ENCODE results near the gene SYAP1.
"Not testable (repeated sequence)": the region's sequence is repeated elsewhere in the genome, so short reads cannot be mapped to it uniquely, and the experiment has no call there.

SYAP1 gene

DNA sequence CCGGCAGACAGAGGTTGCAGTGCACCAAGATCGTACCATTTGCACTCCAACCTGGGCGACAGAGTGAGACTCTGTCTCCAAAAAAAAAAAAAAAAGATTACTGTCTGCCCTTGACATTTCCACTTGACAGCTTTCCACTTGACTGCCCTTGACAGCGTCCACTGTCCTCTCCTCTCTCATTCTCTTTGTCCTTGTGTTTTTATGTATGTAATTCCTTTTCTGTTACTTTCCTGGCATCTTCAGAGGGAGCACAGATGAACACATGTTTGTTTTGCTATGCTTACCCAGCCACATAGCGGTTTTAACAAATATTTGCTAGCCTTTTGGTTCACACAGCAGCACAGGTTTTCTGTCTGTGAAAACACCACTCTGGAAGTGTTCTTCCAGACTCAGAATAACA lies 26.2 kb downstream of the SYAP1 start:
- TF ChIP-seq, protein P1, sequence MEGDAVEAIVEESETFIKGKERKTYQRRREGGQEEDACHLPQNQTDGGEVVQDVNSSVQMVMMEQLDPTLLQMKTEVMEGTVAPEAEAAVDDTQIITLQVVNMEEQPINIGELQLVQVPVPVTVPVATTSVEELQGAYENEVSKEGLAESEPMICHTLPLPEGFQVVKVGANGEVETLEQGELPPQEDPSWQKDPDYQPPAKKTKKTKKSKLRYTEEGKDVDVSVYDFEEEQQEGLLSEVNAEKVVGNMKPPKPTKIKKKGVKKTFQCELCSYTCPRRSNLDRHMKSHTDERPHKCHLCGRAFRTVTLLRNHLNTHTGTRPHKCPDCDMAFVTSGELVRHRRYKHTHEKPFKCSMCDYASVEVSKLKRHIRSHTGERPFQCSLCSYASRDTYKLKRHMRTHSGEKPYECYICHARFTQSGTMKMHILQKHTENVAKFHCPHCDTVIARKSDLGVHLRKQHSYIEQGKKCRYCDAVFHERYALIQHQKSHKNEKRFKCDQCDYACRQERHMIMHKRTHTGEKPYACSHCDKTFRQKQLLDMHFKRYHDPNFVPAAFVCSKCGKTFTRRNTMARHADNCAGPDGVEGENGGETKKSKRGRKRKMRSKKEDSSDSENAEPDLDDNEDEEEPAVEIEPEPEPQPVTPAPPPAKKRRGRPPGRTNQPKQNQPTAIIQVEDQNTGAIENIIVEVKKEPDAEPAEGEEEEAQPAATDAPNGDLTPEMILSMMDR (IDR thresholded peaks at IDR 0.05; ENCODE audit: low read depth, low read length), result no peak

DNA sequence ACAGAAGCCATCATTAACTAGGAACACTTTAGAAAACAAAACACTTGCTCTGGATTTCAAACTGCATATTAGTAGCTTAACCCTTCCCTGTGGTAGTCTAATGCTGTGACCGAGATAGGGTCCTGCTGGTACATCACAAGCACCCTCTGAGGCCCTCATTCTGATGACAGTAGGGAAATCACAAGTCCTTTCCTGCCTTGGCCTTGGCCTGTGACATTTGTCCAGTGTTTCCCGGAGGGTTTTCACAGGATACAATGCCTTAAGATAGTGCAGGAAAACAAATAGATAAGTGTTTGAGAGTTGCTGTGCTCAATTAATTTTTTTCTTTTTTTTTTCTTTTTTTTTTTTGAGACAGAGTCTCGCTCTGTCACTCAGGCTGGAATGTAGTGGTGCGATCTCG lies 29.0 kb downstream of the SYAP1 start:
- TF ChIP-seq, protein P1 (IDR thresholded peaks at IDR 0.05; ENCODE audit: low read depth, low read length), result no peak

More for the DNA sequence above, 26.2 kb downstream of the SYAP1 start:
- H3K4me3 ChIP-seq (ENCODE audit: low read depth, low read length), result no peak overlapping the region

DNA sequence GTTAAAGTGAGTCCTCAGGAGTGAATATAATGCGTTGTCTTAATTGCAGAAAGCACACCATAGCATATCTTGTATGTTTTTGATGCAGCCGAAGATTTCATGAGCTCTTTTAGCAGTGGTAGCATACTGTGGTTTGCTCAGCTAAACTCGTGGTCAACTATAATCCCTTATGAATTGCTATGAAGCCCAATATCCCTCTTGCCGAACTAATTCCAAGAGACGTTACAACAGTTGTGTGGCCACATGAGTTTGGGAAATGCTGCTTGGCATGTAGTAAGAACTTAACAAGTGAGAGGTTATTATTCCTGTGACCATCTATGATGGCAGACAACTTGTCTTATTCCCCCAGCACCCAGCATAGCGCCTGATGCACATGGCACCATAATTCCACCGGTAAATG lies 30.7 kb downstream of the SYAP1 start:
- TF ChIP-seq, protein P1 (IDR thresholded peaks at IDR 0.05; ENCODE audit: low read depth, low read length), result no peak
- H3K4me3 ChIP-seq (ENCODE audit: low read depth, low read length), result no peak overlapping the region

More for the DNA sequence above, 29.0 kb downstream of the SYAP1 start:
- H3K4me3 ChIP-seq (ENCODE audit: low read depth, low read length), result no peak overlapping the region

DNA sequence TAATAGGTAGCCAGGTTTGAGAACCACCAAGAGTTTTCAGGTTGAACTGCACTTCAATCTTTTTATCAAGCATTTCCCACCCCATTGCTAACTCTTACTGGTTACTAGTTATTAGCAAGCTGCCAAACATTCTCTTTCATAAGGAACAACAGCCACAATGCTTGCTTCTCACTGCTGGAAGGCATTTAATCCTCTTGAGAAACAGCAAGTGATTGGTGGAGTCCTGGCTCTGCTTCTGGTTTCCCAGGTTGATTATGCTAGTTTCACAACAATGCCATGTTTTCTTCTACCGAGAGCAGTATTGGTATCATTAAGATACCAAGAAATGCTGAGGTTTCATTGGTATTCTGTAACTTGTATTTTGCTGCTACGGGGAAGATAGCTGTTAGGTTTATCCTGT lies 34.6 kb downstream of the SYAP1 start:
- TF ChIP-seq, protein P1 (IDR thresholded peaks at IDR 0.05; ENCODE audit: low read depth, low read length), result no peak
- H3K4me3 ChIP-seq (ENCODE audit: low read depth, low read length), result no peak overlapping the region

DNA sequence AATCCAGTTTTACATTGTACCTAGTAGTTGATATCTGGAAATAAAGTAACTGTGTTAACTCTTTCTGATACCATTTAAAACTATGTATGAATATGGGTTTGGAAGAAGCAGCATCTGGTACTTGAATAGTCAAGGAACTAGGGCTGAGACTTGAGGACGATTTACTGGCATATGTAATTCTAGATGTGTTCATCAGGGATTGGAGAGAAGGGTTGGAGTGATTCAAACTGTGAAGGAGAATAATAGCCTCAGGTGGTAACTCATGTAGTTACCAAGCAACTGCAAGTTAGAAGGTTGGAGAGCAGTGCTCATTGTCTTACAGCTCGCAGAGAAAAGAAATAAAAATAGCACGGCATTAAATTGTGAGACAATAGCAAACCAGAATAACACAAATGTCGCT lies 37.3 kb downstream of the SYAP1 start:
- H3K4me3 ChIP-seq (ENCODE audit: low read depth, low read length), result no peak overlapping the region
- TF ChIP-seq, protein P1 (IDR thresholded peaks at IDR 0.05; ENCODE audit: low read depth, low read length), result no peak

DNA sequence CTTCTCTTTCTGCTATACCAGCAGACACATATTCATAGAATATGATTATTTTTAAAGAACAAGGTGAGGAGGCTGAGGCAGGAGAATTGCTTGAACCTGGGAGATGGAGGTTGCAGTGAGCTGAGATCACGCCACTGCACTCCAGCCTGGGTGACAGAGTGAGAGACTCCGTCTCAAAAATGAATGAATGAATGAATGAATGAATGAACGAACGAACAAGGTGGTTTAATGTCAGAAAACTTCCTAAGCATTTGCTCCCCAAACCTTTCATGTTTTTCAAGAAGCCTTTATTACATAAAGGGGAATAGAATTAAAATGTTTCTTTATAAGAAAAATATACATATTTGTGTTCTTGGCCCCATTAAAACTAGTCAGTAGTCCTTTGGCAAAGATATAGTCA lies 42.1 kb downstream of the SYAP1 start:
- not testable (repeated sequence) for H3K4me3 ChIP-seq (ENCODE audit: low read depth, low read length)

DNA sequence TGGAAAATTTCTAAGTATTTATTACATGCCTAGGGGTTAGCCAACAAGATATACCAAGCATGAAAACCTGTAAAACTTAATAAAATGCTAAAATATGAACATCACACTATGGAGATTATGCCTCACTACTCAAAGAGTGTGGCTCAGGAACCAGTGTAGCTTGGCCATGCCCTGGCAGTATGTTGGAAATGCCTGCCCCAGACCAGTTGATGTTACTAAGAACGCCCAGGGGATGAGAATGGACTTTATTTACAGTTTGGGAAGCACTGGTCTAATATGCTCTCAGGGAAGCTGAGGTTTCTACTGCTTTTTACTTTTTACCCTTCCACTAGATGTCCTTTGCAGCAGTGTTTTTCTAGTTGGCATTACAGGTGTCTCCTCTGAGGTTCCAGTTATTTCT lies 43.2 kb downstream of the SYAP1 start:
- H3K4me3 ChIP-seq (ENCODE audit: low read depth, low read length), result no peak overlapping the region
- TF ChIP-seq, protein P1 (IDR thresholded peaks at IDR 0.05; ENCODE audit: low read depth, low read length), result no peak

DNA sequence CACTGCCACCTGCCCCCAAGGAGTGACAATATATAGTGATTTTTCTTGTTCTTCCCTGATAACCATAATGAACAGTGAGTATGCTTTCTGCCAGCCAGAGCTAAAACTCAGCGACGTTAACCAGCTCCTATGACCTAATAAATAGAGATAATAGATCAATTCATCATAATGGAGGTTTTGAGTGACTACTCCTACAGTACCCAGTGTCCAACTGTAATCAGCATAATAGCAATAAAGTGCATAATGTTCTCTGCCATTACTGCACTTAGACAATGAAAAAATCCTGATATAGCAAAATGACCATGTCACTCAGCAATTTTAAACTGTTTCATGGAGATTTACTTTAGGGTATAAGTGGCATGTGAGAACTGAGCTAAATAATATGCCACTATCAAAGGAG lies 46.2 kb downstream of the SYAP1 start:
- no peak overlapping the region for H3K4me3 ChIP-seq (ENCODE audit: low read depth, low read length)
- TF ChIP-seq, protein P1 (IDR thresholded peaks at IDR 0.05; ENCODE audit: low read depth, low read length), result no peak
